ENCODE measurements around the gene CEP89.

Gene CEP89

GRCh38 chr19:32881766-32882165 is 90.0 kb downstream of the CEP89 start:
- H3K4me2 ChIP-seq (ENCODE audit: low read length) = no peak overlapping the region
- H3K9me3 ChIP-seq (ENCODE audit: insufficient read depth, low read length) = no peaks in the 10 kb centered on the region
- TF ChIP-seq EZH2phosphoT487 (IDR thresholded peaks at IDR 0.05; ENCODE audit: low read depth) (no peak), CTCF (IDR thresholded peaks at IDR 0.05; ENCODE audit: low read depth, low read length) (no peak)
- no peak overlapping the region for H3K27ac ChIP-seq (ENCODE audit: low read length)
- H2AFZ ChIP-seq (ENCODE audit: low read depth, low read length) = no peak overlapping the region
- H3K9ac ChIP-seq (ENCODE audit: low read length) = no peak overlapping the region
- no peaks in the 10 kb centered on the region for H4K20me1 ChIP-seq (ENCODE audit: insufficient read depth, low read length)
- H3K79me2 ChIP-seq (ENCODE audit: low read length) = no peaks in the 10 kb centered on the region
- H3K36me3 ChIP-seq (replicated peaks; ENCODE audit: low read depth, low read length) = no peaks in the 10 kb centered on the region
- no peaks in the 10 kb centered on the region for H3K27me3 ChIP-seq (ENCODE audit: low read depth, low read length)
- no peak overlapping the region for H3K4me3 ChIP-seq (ENCODE audit: low read length)
- H3K4me1 ChIP-seq (ENCODE audit: low read length) = no peaks in the 10 kb centered on the region

GRCh38 chr19:32880622-32881021 is 91.1 kb downstream of the CEP89 start:
- H2AFZ ChIP-seq (ENCODE audit: low read depth, low read length) = no peak overlapping the region
- H3K36me3 ChIP-seq (replicated peaks; ENCODE audit: low read depth, low read length) = no peaks in the 10 kb centered on the region
- H3K27me3 ChIP-seq (ENCODE audit: low read depth, low read length) = no peaks in the 10 kb centered on the region
- H3K9ac ChIP-seq (ENCODE audit: low read length) = no peak overlapping the region
- no peaks in the 10 kb centered on the region for H3K79me2 ChIP-seq (ENCODE audit: low read length)
- no peak overlapping the region for H3K4me2 ChIP-seq (ENCODE audit: low read length)
- H3K4me3 ChIP-seq (ENCODE audit: low read length) = no peak overlapping the region
- no peak overlapping the region for H3K27ac ChIP-seq (ENCODE audit: low read length)
- no peaks in the 10 kb centered on the region for H3K4me1 ChIP-seq (ENCODE audit: low read length)
- TF ChIP-seq EZH2phosphoT487 (IDR thresholded peaks at IDR 0.05; ENCODE audit: low read depth) = no peak
- H4K20me1 ChIP-seq (ENCODE audit: insufficient read depth, low read length) = no peaks in the 10 kb centered on the region
- no peaks in the 10 kb centered on the region for H3K9me3 ChIP-seq (ENCODE audit: insufficient read depth, low read length)

GRCh38 chr19:32879741-32880140 is 92.0 kb downstream of the CEP89 start:
- H3K9ac ChIP-seq (ENCODE audit: low read length) = no peak overlapping the region
- no peaks in the 10 kb centered on the region for H3K9me3 ChIP-seq (ENCODE audit: insufficient read depth, low read length)
- H3K27ac ChIP-seq (ENCODE audit: low read length) = no peak overlapping the region
- no peak overlapping the region for H3K4me3 ChIP-seq (ENCODE audit: low read length)
- H4K20me1 ChIP-seq (ENCODE audit: insufficient read depth, low read length) = no peaks in the 10 kb centered on the region
- H3K36me3 ChIP-seq (replicated peaks; ENCODE audit: low read depth, low read length) = no peaks in the 10 kb centered on the region
- H3K27me3 ChIP-seq (ENCODE audit: low read depth, low read length) = no peaks in the 10 kb centered on the region
- no peak for TF ChIP-seq EZH2phosphoT487 (IDR thresholded peaks at IDR 0.05; ENCODE audit: low read depth)
- TF ChIP-seq CTCF (IDR thresholded peaks at IDR 0.05; ENCODE audit: low read depth, low read length) = no peak
- H3K79me2 ChIP-seq (ENCODE audit: low read length) = no peaks in the 10 kb centered on the region
- no peak overlapping the region for H2AFZ ChIP-seq (ENCODE audit: low read depth, low read length)
- no peak overlapping the region for H3K4me2 ChIP-seq (ENCODE audit: low read length)
- H3K4me1 ChIP-seq (ENCODE audit: low read length) = no peaks in the 10 kb centered on the region

GRCh38 chr19:32878988-32879387 is 92.8 kb downstream of the CEP89 start:
- H3K9ac ChIP-seq (ENCODE audit: low read length) = no peak overlapping the region
- H4K20me1 ChIP-seq (ENCODE audit: insufficient read depth, low read length) = no peaks in the 10 kb centered on the region
- no peak overlapping the region for H3K4me3 ChIP-seq (ENCODE audit: low read length)

More at GRCh38 chr19:32878988-32879387, 92.8 kb downstream of the CEP89 start:
- H3K4me1 ChIP-seq (ENCODE audit: low read length) = no peaks in the 10 kb centered on the region
- H3K4me2 ChIP-seq (ENCODE audit: low read length) = no peak overlapping the region
- no peak overlapping the region for H3K27ac ChIP-seq (ENCODE audit: low read length)
- H3K79me2 ChIP-seq (ENCODE audit: low read length) = no peaks in the 10 kb centered on the region
- H3K36me3 ChIP-seq (replicated peaks; ENCODE audit: low read depth, low read length) = no peaks in the 10 kb centered on the region
- H2AFZ ChIP-seq (ENCODE audit: low read depth, low read length) = no peak overlapping the region
- H3K27me3 ChIP-seq (ENCODE audit: low read depth, low read length) = no peaks in the 10 kb centered on the region
- TF ChIP-seq CTCF (IDR thresholded peaks at IDR 0.05; ENCODE audit: low read depth, low read length) (no peak), EZH2phosphoT487 (IDR thresholded peaks at IDR 0.05; ENCODE audit: low read depth) (no peak)
- H3K9me3 ChIP-seq (ENCODE audit: insufficient read depth, low read length) = no peaks in the 10 kb centered on the region

Data from OCI-LY3 (cell line).